Lower lobe of right lung (tissue), 2 donors: ENCODE data around the gene AHNAK2. TPM values are rescaled to one million over a fixed set of nuclear protein-coding genes. Genes with fewer than 3 reads are reported as not detected.
A peak's percentile ranks its signal among the peaks of the same experiment; 100 is the strongest.

Experiments
- ATAC-seq, 2 donors: fragments of 200-7000 bp; cut with Tn5 transposase; one replicate each; pipeline ENCODE4 v1.9.1; 2020 to 2022; ENCODE audit warnings: mild to moderate bottlenecking in 2 of 2, moderate library complexity in 2 of 2
- DNase-seq: peaks from one replicate; pipeline ENCODE4 v3.0.0-alpha.2; 2020
- H3K27ac ChIP-seq: fragments of 200-600 bp; one replicate; pipeline ENCODE4 v1.8.0; 2022
- H3K27me3 ChIP-seq: fragments of 200-600 bp; one replicate; pipeline ENCODE4 v1.8.0; 2022; ENCODE audit warnings: low read depth
- H3K36me3 ChIP-seq: fragments of 200-600 bp; one replicate; pipeline ENCODE4 v1.8.0; 2022; ENCODE audit warnings: mild to moderate bottlenecking
- H3K4me1 ChIP-seq: fragments of 200-600 bp; one replicate; pipeline ENCODE4 v1.8.0; 2022
- H3K4me3 ChIP-seq: fragments of 200-600 bp; one replicate; pipeline ENCODE4 v1.8.0; 2022; ENCODE audit warnings: mild to moderate bottlenecking
- H3K9me3 ChIP-seq: fragments of 200-600 bp; one replicate; pipeline ENCODE4 v1.8.0; 2022
- CTCF ChIP-seq: fragments of 200-600 bp; IDR thresholded peaks from one replicate; pipeline ENCODE4 v1.8.0; 2022; ENCODE audit warnings: antibody characterized with exemption, mild to moderate bottlenecking
- intact Hi-C: fragments of 100-400 bp; cut with DNase I; formaldehyde crosslinking; loops from one replicate; pipeline ENCODE4 v1.11.0; 2022
- total RNA-seq: library from RNA; stranded (reverse); fragmentation: NEBNext Ultra II Directional; extraction: Animal tissue kit (Norgen Biotek cat#: 25700); gene quantifications from one replicate; pipeline ENCODE4 v1.2.1, GENCODE V29; 2021
- donor health status: DM: no; HTN: yes; CAD: no; lungs with severe emphysema.

The AHNAK2 gene
- total RNA-seq, 1 donor from 2014 or later: 10.8 TPM

- H3K36me3 ChIP-seq: no peaks in the 10 kb centered on the region
- H3K27me3 ChIP-seq: no peaks in the 10 kb centered on the region
- ATAC-seq: no peak
- intact Hi-C loops: no loop called here
- no peak for TF ChIP-seq CTCF
- no peak overlapping the region for H3K4me3 ChIP-seq
- H3K9me3 ChIP-seq: no peaks in the 10 kb centered on the region
- H3K27ac ChIP-seq: no peak overlapping the region
- DNase-seq: peak; percentile 29
- no peaks in the 10 kb centered on the region for H3K4me1 ChIP-seq
Measured at GRCh38 chr14:104942586-104942985, 35.6 kb downstream of the AHNAK2 start.

- no peak for TF ChIP-seq CTCF
- H3K4me1 ChIP-seq: no peaks in the 10 kb centered on the region
- H3K27me3 ChIP-seq: no peaks in the 10 kb centered on the region
- H3K36me3 ChIP-seq: no peaks in the 10 kb centered on the region
- intact Hi-C loops: no loop called here
- DNase-seq (peak; percentile 32), ATAC-seq (no peak)
- H3K9me3 ChIP-seq: no peaks in the 10 kb centered on the region
- no peak overlapping the region for H3K4me3 ChIP-seq
- no peak overlapping the region for H3K27ac ChIP-seq
Measured at GRCh38 chr14:104941508-104942365, 36.4 kb downstream of the AHNAK2 start.

GRCh38 chr14:104940526-104941150 lies 37.5 kb downstream of the AHNAK2 start:
- Histone ChIP-seq H3K27me3 (no peaks in the 10 kb centered on the region), H3K4me3 (no peak overlapping the region), H3K9me3 (no peaks in the 10 kb centered on the region), H3K27ac (no peak overlapping the region), H3K4me1 (no peaks in the 10 kb centered on the region), H3K36me3 (no peaks in the 10 kb centered on the region)
- no peak for ATAC-seq
- no peak for DNase-seq
- intact Hi-C loops: no loop called here
- no peak for TF ChIP-seq CTCF

GRCh38 chr14:104939666-104940410 lies 38.3 kb downstream of the AHNAK2 start:
- intact Hi-C loops: no loop called here
- no peaks in the 10 kb centered on the region for H3K27me3 ChIP-seq
- H3K27ac ChIP-seq: no peak overlapping the region
- ATAC-seq: no peak
- TF ChIP-seq CTCF: no peak
- no peaks in the 10 kb centered on the region for H3K9me3 ChIP-seq
- no peaks in the 10 kb centered on the region for H3K36me3 ChIP-seq
- no peak overlapping the region for H3K4me3 ChIP-seq
- DNase-seq: peak; percentile 42
- no peaks in the 10 kb centered on the region for H3K4me1 ChIP-seq

GRCh38 chr14:104938960-104939359 lies 39.2 kb downstream of the AHNAK2 start:
- ATAC-seq: no peak
- no peak for DNase-seq
- no peak overlapping the region for H3K27ac ChIP-seq
- H3K36me3 ChIP-seq: no peaks in the 10 kb centered on the region
- peaks cover 6% of the 10 kb centered on the region for H3K27me3 ChIP-seq
- no peak for TF ChIP-seq CTCF
- no peaks in the 10 kb centered on the region for H3K9me3 ChIP-seq
- intact Hi-C loops: no loop called here
- H3K4me1 ChIP-seq: peaks cover 4% of the 10 kb centered on the region
- H3K4me3 ChIP-seq: no peak overlapping the region
